Measurements from ENCODE around the gene SLC39A10. TPM values are rescaled to one million over a fixed set of nuclear protein-coding genes. Genes with fewer than 3 reads are reported as not detected.

The SLC39A10 gene
- total RNA-seq, 1 donor from 2014 or later: 8.6 TPM

DNA sequence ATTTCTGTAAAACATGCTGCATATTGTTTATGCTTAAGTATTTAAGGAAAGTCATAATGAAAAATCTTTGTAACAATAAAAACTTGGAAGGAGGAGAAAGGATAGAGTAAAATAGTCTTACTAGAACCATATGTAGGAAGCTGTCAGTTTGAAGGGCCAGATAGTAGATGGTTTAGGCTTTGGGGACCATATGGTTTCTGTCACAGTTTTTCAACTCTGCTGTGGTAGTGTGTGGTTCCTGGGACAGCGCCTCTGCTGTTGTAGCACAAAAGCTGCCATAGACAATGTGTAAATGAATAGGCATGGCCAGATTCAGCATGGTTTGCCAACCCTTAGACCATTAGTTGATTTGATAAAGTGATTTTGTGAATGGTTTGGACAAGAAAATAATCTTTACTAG lies 75.5 kb downstream of the SLC39A10 start:
- DNase-seq: no peak
- Histone ChIP-seq H3K4me3 (no peak overlapping the region), H3K9me3 (replicated peaks) (no peaks in the 10 kb centered on the region), H3K36me3 (peaks cover 66% of the 10 kb centered on the region), H3K27me3 (ENCODE audit: low read depth) (no peaks in the 10 kb centered on the region), H3K27ac (replicated peaks) (no peak overlapping the region), H3K4me1 (no peaks in the 10 kb centered on the region)
- TF ChIP-seq, protein P1, sequence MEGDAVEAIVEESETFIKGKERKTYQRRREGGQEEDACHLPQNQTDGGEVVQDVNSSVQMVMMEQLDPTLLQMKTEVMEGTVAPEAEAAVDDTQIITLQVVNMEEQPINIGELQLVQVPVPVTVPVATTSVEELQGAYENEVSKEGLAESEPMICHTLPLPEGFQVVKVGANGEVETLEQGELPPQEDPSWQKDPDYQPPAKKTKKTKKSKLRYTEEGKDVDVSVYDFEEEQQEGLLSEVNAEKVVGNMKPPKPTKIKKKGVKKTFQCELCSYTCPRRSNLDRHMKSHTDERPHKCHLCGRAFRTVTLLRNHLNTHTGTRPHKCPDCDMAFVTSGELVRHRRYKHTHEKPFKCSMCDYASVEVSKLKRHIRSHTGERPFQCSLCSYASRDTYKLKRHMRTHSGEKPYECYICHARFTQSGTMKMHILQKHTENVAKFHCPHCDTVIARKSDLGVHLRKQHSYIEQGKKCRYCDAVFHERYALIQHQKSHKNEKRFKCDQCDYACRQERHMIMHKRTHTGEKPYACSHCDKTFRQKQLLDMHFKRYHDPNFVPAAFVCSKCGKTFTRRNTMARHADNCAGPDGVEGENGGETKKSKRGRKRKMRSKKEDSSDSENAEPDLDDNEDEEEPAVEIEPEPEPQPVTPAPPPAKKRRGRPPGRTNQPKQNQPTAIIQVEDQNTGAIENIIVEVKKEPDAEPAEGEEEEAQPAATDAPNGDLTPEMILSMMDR (IDR thresholded peaks at IDR 0.05; ENCODE audit: borderline replicate concordance): no peak
- intact Hi-C loops (cut with micrococcal nuclease): no loop called here

DNA sequence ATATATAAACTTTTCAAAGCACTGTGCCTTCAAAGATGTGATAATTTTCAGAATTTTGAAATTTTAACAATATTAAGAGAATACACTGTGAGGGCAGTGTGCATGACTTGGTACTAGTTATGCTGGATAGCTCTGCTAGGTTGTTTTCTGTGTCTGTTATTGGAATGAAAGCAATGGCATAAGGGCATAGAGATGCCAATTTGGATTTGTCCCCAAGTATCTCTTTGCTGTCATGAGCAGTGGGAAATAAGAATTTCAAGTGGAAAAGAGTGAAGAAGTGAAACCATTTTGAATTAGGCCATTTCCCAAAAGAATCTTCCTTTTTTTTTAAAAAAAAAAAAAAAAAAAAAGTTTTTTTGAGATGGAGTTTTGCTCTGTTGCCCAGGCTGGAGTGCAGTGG lies 76.8 kb downstream of the SLC39A10 start:
- Histone ChIP-seq H3K36me3 (peaks cover 62% of the 10 kb centered on the region), H3K27ac (replicated peaks) (no peak overlapping the region), H3K9me3 (replicated peaks) (no peaks in the 10 kb centered on the region), H3K4me3 (no peak overlapping the region), H3K4me1 (no peaks in the 10 kb centered on the region), H3K27me3 (ENCODE audit: low read depth) (no peaks in the 10 kb centered on the region)
- DNase-seq: no peak
- intact Hi-C loops (cut with micrococcal nuclease): no loop called here
- TF ChIP-seq, protein P1 (IDR thresholded peaks at IDR 0.05; ENCODE audit: borderline replicate concordance): no peak

DNA sequence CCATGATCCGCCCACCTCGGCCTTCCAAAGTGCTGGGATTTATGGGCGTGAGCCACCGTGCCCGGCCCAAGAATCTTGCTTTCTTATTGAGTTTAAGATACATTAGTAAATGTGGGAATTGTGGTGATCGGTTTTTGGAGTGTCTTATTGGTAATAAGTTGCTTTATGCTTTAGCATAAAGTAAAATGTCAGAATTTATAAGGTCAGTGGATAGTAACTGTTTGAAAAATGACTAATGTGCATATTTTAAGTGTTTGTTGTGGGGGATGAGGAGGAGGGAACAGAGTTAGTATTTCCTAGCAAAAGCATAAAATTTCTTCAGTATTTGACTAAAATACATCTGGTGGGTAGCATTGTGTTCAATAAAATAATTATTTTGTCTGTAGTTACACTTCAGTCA lies 77.4 kb downstream of the SLC39A10 start:
- peaks cover 56% of the 10 kb centered on the region for H3K36me3 ChIP-seq
- no peaks in the 10 kb centered on the region for H3K27me3 ChIP-seq (ENCODE audit: low read depth)
- H3K4me3 ChIP-seq: no peak overlapping the region
- H3K4me1 ChIP-seq: no peaks in the 10 kb centered on the region
- intact Hi-C loops (cut with micrococcal nuclease): no loop called here
- no peak for DNase-seq
- TF ChIP-seq, protein P1 (IDR thresholded peaks at IDR 0.05; ENCODE audit: borderline replicate concordance): no peak
- no peaks in the 10 kb centered on the region for H3K9me3 ChIP-seq (replicated peaks)
- no peak overlapping the region for H3K27ac ChIP-seq (replicated peaks)

DNA sequence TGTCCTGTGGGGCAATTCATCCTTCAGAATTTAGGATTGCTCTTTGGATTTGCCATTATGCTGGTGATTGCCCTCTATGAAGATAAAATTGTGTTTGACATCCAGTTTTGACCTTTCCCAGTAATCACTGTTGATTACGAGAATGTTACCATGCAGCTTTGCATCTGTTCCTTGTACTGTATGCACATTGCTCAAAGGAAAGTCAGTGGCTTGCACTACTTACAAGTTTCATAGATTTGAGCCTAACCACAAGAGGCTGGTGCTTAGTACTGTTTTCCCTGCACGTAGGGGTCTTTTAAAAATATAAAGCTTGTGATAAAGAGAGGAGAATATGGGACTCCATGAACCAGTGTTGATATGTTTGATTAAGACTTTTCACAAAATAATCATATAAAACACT lies 77.9 kb downstream of the SLC39A10 start:
- TF ChIP-seq, protein P1 (IDR thresholded peaks at IDR 0.05; ENCODE audit: borderline replicate concordance): no peak
- Histone ChIP-seq H3K9me3 (replicated peaks) (no peaks in the 10 kb centered on the region), H3K4me3 (no peak overlapping the region), H3K27me3 (ENCODE audit: low read depth) (no peaks in the 10 kb centered on the region), H3K27ac (replicated peaks) (no peak overlapping the region), H3K4me1 (no peaks in the 10 kb centered on the region), H3K36me3 (peaks cover 55% of the 10 kb centered on the region)
- intact Hi-C loops (cut with micrococcal nuclease): no loop called here
- no peak for DNase-seq

DNA sequence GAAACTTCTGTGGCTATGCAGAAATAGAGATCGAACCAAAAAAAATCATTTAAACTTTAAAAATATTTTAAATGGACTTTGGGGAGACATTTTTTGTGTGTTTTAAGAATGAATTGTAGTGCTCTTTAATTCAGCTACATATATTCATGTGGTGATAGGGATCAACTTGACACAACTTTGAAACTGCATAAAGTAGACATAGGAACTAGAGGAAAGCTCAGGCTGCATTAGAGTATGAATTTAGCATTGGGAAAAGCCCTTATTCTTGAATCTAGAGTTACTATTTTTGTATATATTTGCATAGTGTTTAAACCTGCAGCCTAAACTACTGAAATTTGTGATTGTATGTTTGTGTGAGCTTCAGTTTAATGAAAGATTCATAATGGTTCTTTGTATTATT lies 78.3 kb downstream of the SLC39A10 start:
- Histone ChIP-seq H3K27me3 (ENCODE audit: low read depth) (no peaks in the 10 kb centered on the region), H3K4me3 (no peak overlapping the region), H3K4me1 (no peaks in the 10 kb centered on the region), H3K36me3 (peaks cover 53% of the 10 kb centered on the region), H3K9me3 (replicated peaks) (no peaks in the 10 kb centered on the region), H3K27ac (replicated peaks) (no peak overlapping the region)
- no peak for DNase-seq
- intact Hi-C loops (cut with micrococcal nuclease): no loop called here
- TF ChIP-seq, protein P1 (IDR thresholded peaks at IDR 0.05; ENCODE audit: borderline replicate concordance): no peak

Data from left ventricle myocardium inferior (tissue), 1 donor.